ENCODE results near the gene SAMD8. TPM values are rescaled to one million over a fixed set of nuclear protein-coding genes. Genes with fewer than 3 reads are reported as not detected.
"Not testable (repeated sequence)": the region's sequence is repeated elsewhere in the genome, so short reads cannot be mapped to it uniquely, and the experiment has no call there.

SAMD8 gene
- polyA plus RNA-seq, 1 donor = 12.3 TPM

- Histone ChIP-seq H3K27me3 (ENCODE audit: control insufficient read depth, insufficient read depth, low read length) (no peaks in the 10 kb centered on the region), H3K4me1 (ENCODE audit: control insufficient read depth, insufficient read depth, low read length) (no peaks in the 10 kb centered on the region), H3K27ac (ENCODE audit: low read length) (no peak overlapping the region), H3K36me3 (ENCODE audit: control insufficient read depth, insufficient read depth, low read length) (peaks cover 5% of the 10 kb centered on the region), H3K4me3 (ENCODE audit: low read length) (no peak overlapping the region), H3K9me3 (ENCODE audit: control insufficient read depth, low read depth, low read length) (no peaks in the 10 kb centered on the region)
- WGBS (ENCODE audit: insufficient coverage, low lambda C conversion rate) = 100% methylated on average over 1 of the region's 6 CpGs
- no peak for DNase-seq
Observed at GRCh38 chr10:75176046-75176445, 64.6 kb downstream of the SAMD8 start.

- Histone ChIP-seq H3K36me3 (ENCODE audit: control insufficient read depth, insufficient read depth, low read length) (peaks cover 5% of the 10 kb centered on the region), H3K4me1 (ENCODE audit: control insufficient read depth, insufficient read depth, low read length) (peaks cover 3% of the 10 kb centered on the region), H3K9me3 (ENCODE audit: control insufficient read depth, low read depth, low read length) (no peaks in the 10 kb centered on the region), H3K4me3 (ENCODE audit: low read length) (no peak overlapping the region), H3K27ac (ENCODE audit: low read length) (no peak overlapping the region), H3K27me3 (ENCODE audit: control insufficient read depth, insufficient read depth, low read length) (no peaks in the 10 kb centered on the region)
- DNase-seq = no peak
- WGBS (ENCODE audit: insufficient coverage, low lambda C conversion rate) = 100% methylated on average over 1 of the region's 1 CpG
Observed at GRCh38 chr10:75176736-75177135, 65.3 kb downstream of the SAMD8 start.

- no peak for DNase-seq
- H3K27me3 ChIP-seq (ENCODE audit: control insufficient read depth, insufficient read depth, low read length) = no peaks in the 10 kb centered on the region
- no peak overlapping the region for H3K4me3 ChIP-seq (ENCODE audit: low read length)
- no peak overlapping the region for H3K27ac ChIP-seq (ENCODE audit: low read length)
- peaks cover 3% of the 10 kb centered on the region for H3K4me1 ChIP-seq (ENCODE audit: control insufficient read depth, insufficient read depth, low read length)
- 80% methylated on average over 1 of the region's 1 CpG for WGBS (ENCODE audit: insufficient coverage, low lambda C conversion rate)
- peaks cover 8% of the 10 kb centered on the region for H3K36me3 ChIP-seq (ENCODE audit: control insufficient read depth, insufficient read depth, low read length)
- no peaks in the 10 kb centered on the region for H3K9me3 ChIP-seq (ENCODE audit: control insufficient read depth, low read depth, low read length)
Observed at GRCh38 chr10:75179657-75180177, 68.3 kb downstream of the SAMD8 start.

DNA sequence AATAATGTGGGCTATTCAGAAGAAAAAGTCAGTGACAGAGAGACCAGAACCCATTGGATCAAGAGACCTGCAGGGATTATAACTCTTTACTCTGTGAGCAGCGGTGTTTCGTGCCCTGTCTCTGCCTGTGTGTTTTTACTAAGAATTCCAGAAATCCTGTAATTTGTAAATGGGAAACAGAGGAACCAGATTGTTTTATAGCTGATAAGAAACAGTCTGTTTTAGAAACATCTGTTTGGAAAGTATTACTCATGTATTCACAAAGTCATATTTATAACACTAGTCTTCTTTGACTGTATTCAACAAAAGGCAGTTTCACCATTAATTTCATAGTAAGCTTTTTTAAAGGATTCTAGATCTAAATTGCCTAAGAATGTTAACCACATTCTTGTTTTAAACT, 69.1 kb downstream of the SAMD8 start:
- Histone ChIP-seq H3K27me3 (ENCODE audit: control insufficient read depth, insufficient read depth, low read length) (no peaks in the 10 kb centered on the region), H3K4me1 (ENCODE audit: control insufficient read depth, insufficient read depth, low read length) (peaks cover 3% of the 10 kb centered on the region), H3K36me3 (ENCODE audit: control insufficient read depth, insufficient read depth, low read length) (peaks cover 8% of the 10 kb centered on the region), H3K9me3 (ENCODE audit: control insufficient read depth, low read depth, low read length) (no peaks in the 10 kb centered on the region), H3K4me3 (ENCODE audit: low read length) (no peak overlapping the region), H3K27ac (ENCODE audit: low read length) (peak overlapping the region; percentile 18)
- no peak for DNase-seq
- no CpG with 5 or more reads among the region's 2 CpGs for WGBS (ENCODE audit: insufficient coverage, low lambda C conversion rate)

DNA sequence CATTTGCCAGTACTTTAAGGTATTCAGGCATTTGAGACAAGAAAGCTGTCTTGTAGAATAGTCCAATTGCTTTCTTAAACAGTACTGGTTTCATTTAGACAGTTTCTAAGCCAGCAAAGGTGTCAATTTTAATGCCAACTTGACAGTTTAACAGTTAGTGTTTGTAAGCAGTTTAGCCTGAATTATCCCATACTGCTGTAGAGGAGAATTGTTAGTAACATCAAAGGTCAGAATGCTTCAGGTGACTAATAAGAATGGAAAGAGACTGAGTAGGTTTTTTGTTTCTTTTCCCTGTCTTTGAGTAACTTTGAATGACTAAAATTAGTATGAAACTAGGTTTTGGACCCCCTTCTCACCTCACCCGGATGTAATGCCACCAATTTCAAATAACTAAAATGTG, 69.6 kb downstream of the SAMD8 start:
- Histone ChIP-seq H3K4me3 (ENCODE audit: low read length) (no peak overlapping the region), H3K27ac (ENCODE audit: low read length) (peak overlapping the region; percentile 18), H3K27me3 (ENCODE audit: control insufficient read depth, insufficient read depth, low read length) (no peaks in the 10 kb centered on the region), H3K4me1 (ENCODE audit: control insufficient read depth, insufficient read depth, low read length) (peaks cover 3% of the 10 kb centered on the region), H3K36me3 (ENCODE audit: control insufficient read depth, insufficient read depth, low read length) (peaks cover 8% of the 10 kb centered on the region), H3K9me3 (ENCODE audit: control insufficient read depth, low read depth, low read length) (no peaks in the 10 kb centered on the region)
- 83% methylated on average over 1 of the region's 1 CpG for WGBS (ENCODE audit: insufficient coverage, low lambda C conversion rate)
- DNase-seq = peak in 1 of 2 donors; percentile 30

DNA sequence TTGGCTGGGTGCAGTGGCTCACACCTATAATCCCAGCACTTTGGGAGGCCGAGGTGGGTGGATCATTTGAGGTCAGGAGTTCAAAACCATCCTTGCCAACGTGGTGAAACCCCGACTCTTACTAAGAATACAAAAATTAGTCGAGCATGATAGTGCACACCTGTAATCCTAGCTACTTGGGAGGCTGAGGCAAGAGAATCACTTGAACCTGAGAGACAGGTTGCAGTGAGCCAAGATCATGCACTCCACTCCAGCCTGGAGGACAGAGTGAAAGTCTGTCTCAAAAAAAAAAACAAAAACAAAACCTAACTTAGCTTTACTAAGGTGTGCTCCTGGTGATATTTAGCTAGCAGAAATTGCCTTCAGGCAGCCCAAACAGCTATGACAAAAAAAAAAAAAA, 74.9 kb downstream of the SAMD8 start:
- DNase-seq = no peak
- Histone ChIP-seq H3K27me3 (ENCODE audit: control insufficient read depth, insufficient read depth, low read length) (no peaks in the 10 kb centered on the region), H3K4me3 (ENCODE audit: low read length) (no peak overlapping the region), H3K9me3 (ENCODE audit: control insufficient read depth, low read depth, low read length) (no peaks in the 10 kb centered on the region), H3K4me1 (ENCODE audit: control insufficient read depth, insufficient read depth, low read length) (peaks cover under 1% of the 10 kb centered on the region), H3K36me3 (ENCODE audit: control insufficient read depth, insufficient read depth, low read length) (peaks cover 3% of the 10 kb centered on the region), H3K27ac (ENCODE audit: low read length) (no peak overlapping the region)
- no CpG with 5 or more reads among the region's 4 CpGs for WGBS (ENCODE audit: insufficient coverage, low lambda C conversion rate)

- H3K27ac ChIP-seq (ENCODE audit: low read length) = no peak overlapping the region
- no CpG with 5 or more reads among the region's 3 CpGs for WGBS (ENCODE audit: insufficient coverage, low lambda C conversion rate)
Observed at GRCh38 chr10:75187961-75188426, 76.5 kb downstream of the SAMD8 start.

DNA sequence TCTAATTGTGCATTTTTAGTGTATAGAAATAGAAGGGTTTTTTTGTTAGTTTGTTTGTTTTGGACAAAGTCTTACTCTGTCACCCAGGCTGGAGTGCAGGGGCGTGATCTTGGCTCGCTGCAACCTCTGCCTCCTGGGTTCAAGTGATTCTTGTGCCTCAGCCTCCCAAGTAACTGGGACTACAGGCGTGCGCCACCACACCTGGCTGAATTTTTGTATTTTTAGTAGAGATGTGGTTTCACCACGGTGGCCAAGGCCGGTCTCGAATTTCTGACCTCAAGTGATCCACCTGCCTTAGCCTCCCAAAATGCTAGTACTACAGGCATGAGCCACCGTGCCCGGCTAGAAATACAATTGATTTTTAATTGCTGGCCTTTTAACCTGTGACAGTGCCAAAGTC, 77.1 kb downstream of the SAMD8 start:
- H3K4me1 ChIP-seq (ENCODE audit: control insufficient read depth, insufficient read depth, low read length); H3K4me3 ChIP-seq (ENCODE audit: low read length); H3K27me3 ChIP-seq (ENCODE audit: control insufficient read depth, insufficient read depth, low read length); H3K9me3 ChIP-seq (ENCODE audit: control insufficient read depth, low read depth, low read length); DNase-seq; H3K27ac ChIP-seq (ENCODE audit: low read length); H3K36me3 ChIP-seq (ENCODE audit: control insufficient read depth, insufficient read depth, low read length): not testable (repeated sequence)
- WGBS (ENCODE audit: insufficient coverage, low lambda C conversion rate) = no CpG with 5 or more reads among the region's 9 CpGs

More at GRCh38 chr10:75187961-75188426, 76.5 kb downstream of the SAMD8 start:
- no peaks in the 10 kb centered on the region for H3K36me3 ChIP-seq (ENCODE audit: control insufficient read depth, insufficient read depth, low read length)
- peak; percentile 44 to 54 for DNase-seq
- H3K4me3 ChIP-seq (ENCODE audit: low read length) = no peak overlapping the region
- H3K27me3 ChIP-seq (ENCODE audit: control insufficient read depth, insufficient read depth, low read length) = no peaks in the 10 kb centered on the region
- no peaks in the 10 kb centered on the region for H3K9me3 ChIP-seq (ENCODE audit: control insufficient read depth, low read depth, low read length)
- peaks cover 4% of the 10 kb centered on the region for H3K4me1 ChIP-seq (ENCODE audit: control insufficient read depth, insufficient read depth, low read length)

- peaks cover 4% of the 10 kb centered on the region for H3K4me1 ChIP-seq (ENCODE audit: control insufficient read depth, insufficient read depth, low read length)
- no peak overlapping the region for H3K4me3 ChIP-seq (ENCODE audit: low read length)
- no peaks in the 10 kb centered on the region for H3K27me3 ChIP-seq (ENCODE audit: control insufficient read depth, insufficient read depth, low read length)
- H3K27ac ChIP-seq (ENCODE audit: low read length) = no peak overlapping the region
- H3K9me3 ChIP-seq (ENCODE audit: control insufficient read depth, low read depth, low read length) = no peaks in the 10 kb centered on the region
- no peak for DNase-seq
- 40% methylated on average over 1 of the region's 12 CpGs for WGBS (ENCODE audit: insufficient coverage, low lambda C conversion rate)
- H3K36me3 ChIP-seq (ENCODE audit: control insufficient read depth, insufficient read depth, low read length) = no peaks in the 10 kb centered on the region
Observed at GRCh38 chr10:75189266-75190096, 78.0 kb downstream of the SAMD8 start.

GRCh38 chr10:75191821-75192568, 80.5 kb downstream of the SAMD8 start:
- Histone ChIP-seq H3K27me3 (ENCODE audit: control insufficient read depth, insufficient read depth, low read length) (no peaks in the 10 kb centered on the region), H3K27ac (ENCODE audit: low read length) (no peak overlapping the region), H3K4me1 (ENCODE audit: control insufficient read depth, insufficient read depth, low read length) (peaks cover 4% of the 10 kb centered on the region), H3K4me3 (ENCODE audit: low read length) (no peak overlapping the region), H3K9me3 (ENCODE audit: control insufficient read depth, low read depth, low read length) (no peaks in the 10 kb centered on the region), H3K36me3 (ENCODE audit: control insufficient read depth, insufficient read depth, low read length) (peaks cover 3% of the 10 kb centered on the region)
- WGBS (ENCODE audit: insufficient coverage, low lambda C conversion rate) = no CpG with 5 or more reads among the region's 10 CpGs
- peak; percentile 51 to 71 for DNase-seq
